Measurements from ENCODE around the gene FAM181A. TPM values are rescaled to one million over a fixed set of nuclear protein-coding genes. Genes with fewer than 3 reads are reported as not detected.

Gene FAM181A
- total and polyA plus RNA-seq, 10 of the 15 experiments (the other 5 are each of a cell fraction or from before 2014, with no cell fraction given) = not detected

DNA sequence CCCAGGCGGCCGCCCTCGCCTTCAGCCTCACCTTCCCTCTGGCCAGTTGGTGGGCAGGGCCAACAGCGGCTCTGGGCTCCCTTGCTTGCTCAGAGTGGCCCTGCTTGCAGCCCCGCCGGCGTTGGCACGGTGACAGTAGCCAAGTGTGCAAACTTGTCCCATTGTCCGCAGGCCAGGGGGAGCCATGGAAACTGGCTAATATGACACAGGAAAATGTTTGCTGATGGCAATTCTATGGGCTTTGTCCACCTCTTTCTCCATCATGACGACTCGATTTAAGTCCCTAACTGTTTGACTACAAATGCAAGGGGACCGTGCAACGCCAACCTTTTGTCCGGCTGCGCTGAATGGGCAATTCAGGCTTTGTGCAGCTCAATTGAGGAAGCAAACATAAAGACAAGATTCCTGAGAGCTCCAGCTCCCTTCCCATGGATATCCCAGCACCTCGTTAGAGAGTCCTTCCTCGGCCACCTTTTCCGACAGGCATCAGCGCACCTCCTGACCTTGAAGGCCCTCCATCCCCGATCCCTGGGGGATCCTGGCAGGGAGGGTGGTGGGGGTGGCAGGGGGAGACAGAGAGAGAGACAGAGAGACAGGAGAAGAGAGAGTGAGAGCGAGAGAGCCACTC is 785 bp upstream of the FAM181A start (continued):
- TF ChIP-seq EGR1 (IDR thresholded peaks at IDR 0.05; ENCODE audit: borderline replicate concordance in 1 of 2, low read depth in 2 of 2, low read length in 2 of 2) (no peak), RELA (IDR thresholded peaks at IDR 0.05; ENCODE audit: borderline replicate concordance, partially characterized antibody) (no peak)

DNA sequence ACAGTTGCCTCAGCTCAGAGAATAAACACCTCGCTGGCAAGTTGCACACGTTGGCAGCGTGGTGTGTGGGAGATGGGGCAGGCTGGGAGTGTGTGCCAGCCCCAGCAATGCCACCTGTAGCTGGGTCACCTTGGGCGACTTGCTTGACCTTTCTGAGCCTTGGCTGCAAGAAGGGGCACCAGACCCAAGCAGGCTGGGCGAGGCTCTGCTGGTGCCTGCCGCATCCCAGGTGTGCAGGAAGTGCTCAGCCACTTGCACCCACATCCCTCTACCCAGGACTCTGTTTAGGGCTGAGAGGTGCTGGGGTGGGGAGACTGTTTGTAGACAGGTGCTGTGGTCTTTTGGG is 629 bp downstream of the FAM181A start:
- Histone ChIP-seq H2AFZ (ENCODE audit: control insufficient read depth, low read depth, low read length) (no peak overlapping the region), H3K27me3 (replicated peaks in 1 of 2; ENCODE audit: control insufficient read depth in 2 of 2, insufficient read depth in 2 of 2, low read length in 1 of 2) (peaks cover 0 to 3% of the 10 kb centered on the region in 2 experiments; a peak in 2 of 4 replicates), H3K27ac (ENCODE audit: control insufficient read depth, insufficient read depth) (no peak overlapping the region), H3K79me2 (ENCODE audit: control insufficient read depth, insufficient read depth, low read length) (no peaks in the 10 kb centered on the region), H4K20me1 (ENCODE audit: control insufficient read depth, insufficient read depth) (no peaks in the 10 kb centered on the region), H3K4me2 (ENCODE audit: control insufficient read depth, insufficient read depth) (no peak overlapping the region), H3K9me3 (replicated peaks; ENCODE audit: control insufficient read depth, insufficient read depth, low read length) (no peaks in the 10 kb centered on the region), H3K9ac (ENCODE audit: control insufficient read depth, insufficient read depth, low read length) (no peak overlapping the region), H3K36me3 (ENCODE audit: control insufficient read depth in 2 of 2, insufficient read depth in 2 of 2, low read length in 1 of 2) (no peaks in the 10 kb centered on the region), H3K4me1 (ENCODE audit: control insufficient read depth, insufficient read depth, low read length) (no peaks in the 10 kb centered on the region), H3K4me3 (no peak overlapping the region)
- ATAC-seq = no peak
- in situ Hi-C loops (cut with MboI) (no loop called here), intact Hi-C loops (cut with micrococcal nuclease; ENCODE audit: unreplicated experiment) (no loop called here)
- CTCF ChIA-PET = no interaction called here
- 10% methylated on average over 6 of the region's 6 CpGs for WGBS (ENCODE audit: insufficient coverage, insufficient replicate concordance, low lambda C conversion rate, missing lambda C conversion rate)
- POLR2A ChIA-PET = no interaction called here
- BruUV-seq (replicated peaks) = no TSS peak
- no peak for FAIRE-seq
- SMC1A ChIA-PET (ENCODE audit: uncharacterized antibody, unreplicated experiment) = no interaction called here
- RAD21 ChIA-PET (ENCODE audit: unreplicated experiment) = no interaction called here
- DNase-seq (ENCODE audit: low read depth, low spot score) = no peak
- TF ChIP-seq, protein P1, sequence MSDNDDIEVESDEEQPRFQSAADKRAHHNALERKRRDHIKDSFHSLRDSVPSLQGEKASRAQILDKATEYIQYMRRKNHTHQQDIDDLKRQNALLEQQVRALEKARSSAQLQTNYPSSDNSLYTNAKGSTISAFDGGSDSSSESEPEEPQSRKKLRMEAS (IDR thresholded peaks at IDR 0.05; ENCODE audit: low read depth, low read length) = no peak
- TF ChIP-seq, protein P2, sequence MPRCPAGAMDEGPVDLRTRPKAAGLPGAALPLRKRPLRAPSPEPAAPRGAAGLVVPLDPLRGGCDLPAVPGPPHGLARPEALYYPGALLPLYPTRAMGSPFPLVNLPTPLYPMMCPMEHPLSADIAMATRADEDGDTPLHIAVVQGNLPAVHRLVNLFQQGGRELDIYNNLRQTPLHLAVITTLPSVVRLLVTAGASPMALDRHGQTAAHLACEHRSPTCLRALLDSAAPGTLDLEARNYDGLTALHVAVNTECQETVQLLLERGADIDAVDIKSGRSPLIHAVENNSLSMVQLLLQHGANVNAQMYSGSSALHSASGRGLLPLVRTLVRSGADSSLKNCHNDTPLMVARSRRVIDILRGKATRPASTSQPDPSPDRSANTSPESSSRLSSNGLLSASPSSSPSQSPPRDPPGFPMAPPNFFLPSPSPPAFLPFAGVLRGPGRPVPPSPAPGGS (IDR thresholded peaks at IDR 0.05; ENCODE audit: borderline replicate concordance, insufficient read depth, low read depth, low read length, poor library complexity, severe bottlenecking) = no peak
- TF ChIP-seq SMAD5 (IDR thresholded peaks at IDR 0.05; ENCODE audit: low read depth) = no peak
- TF ChIP-seq MEF2A (IDR thresholded peaks at IDR 0.05; ENCODE audit: insufficient read depth, low read depth, low read length) = no peak
- TF ChIP-seq, protein P3, sequence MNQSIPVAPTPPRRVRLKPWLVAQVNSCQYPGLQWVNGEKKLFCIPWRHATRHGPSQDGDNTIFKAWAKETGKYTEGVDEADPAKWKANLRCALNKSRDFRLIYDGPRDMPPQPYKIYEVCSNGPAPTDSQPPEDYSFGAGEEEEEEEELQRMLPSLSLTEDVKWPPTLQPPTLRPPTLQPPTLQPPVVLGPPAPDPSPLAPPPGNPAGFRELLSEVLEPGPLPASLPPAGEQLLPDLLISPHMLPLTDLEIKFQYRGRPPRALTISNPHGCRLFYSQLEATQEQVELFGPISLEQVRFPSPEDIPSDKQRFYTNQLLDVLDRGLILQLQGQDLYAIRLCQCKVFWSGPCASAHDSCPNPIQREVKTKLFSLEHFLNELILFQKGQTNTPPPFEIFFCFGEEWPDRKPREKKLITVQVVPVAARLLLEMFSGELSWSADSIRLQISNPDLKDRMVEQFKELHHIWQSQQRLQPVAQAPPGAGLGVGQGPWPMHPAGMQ (IDR thresholded peaks at IDR 0.05; ENCODE audit: borderline replicate concordance) = no peak
- no peak for TF ChIP-seq CHD1 (IDR thresholded peaks at IDR 0.05; ENCODE audit: low read depth, low read length)
- TF ChIP-seq FOS (IDR thresholded peaks at IDR 0.05; ENCODE audit: borderline replicate concordance, extremely low read depth, insufficient read length) = no peak
- no peak for TF ChIP-seq SREBF1 (IDR thresholded peaks at IDR 0.05; ENCODE audit: low read length)
- TF ChIP-seq, protein P4, sequence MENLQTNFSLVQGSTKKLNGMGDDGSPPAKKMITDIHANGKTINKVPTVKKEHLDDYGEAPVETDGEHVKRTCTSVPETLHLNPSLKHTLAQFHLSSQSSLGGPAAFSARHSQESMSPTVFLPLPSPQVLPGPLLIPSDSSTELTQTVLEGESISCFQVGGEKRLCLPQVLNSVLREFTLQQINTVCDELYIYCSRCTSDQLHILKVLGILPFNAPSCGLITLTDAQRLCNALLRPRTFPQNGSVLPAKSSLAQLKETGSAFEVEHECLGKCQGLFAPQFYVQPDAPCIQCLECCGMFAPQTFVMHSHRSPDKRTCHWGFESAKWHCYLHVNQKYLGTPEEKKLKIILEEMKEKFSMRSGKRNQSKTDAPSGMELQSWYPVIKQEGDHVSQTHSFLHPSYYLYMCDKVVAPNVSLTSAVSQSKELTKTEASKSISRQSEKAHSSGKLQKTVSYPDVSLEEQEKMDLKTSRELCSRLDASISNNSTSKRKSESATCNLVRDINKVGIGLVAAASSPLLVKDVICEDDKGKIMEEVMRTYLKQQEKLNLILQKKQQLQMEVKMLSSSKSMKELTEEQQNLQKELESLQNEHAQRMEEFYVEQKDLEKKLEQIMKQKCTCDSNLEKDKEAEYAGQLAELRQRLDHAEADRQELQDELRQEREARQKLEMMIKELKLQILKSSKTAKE (IDR thresholded peaks at IDR 0.05; ENCODE audit: low read depth, poor library complexity, severe bottlenecking) = no peak
- TF ChIP-seq, protein P5, sequence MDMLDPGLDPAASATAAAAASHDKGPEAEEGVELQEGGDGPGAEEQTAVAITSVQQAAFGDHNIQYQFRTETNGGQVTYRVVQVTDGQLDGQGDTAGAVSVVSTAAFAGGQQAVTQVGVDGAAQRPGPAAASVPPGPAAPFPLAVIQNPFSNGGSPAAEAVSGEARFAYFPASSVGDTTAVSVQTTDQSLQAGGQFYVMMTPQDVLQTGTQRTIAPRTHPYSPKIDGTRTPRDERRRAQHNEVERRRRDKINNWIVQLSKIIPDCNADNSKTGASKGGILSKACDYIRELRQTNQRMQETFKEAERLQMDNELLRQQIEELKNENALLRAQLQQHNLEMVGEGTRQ (IDR thresholded peaks at IDR 0.05; ENCODE audit: borderline replicate concordance, low read depth, low read length) = no peak
- no peak for TF ChIP-seq JUNB (IDR thresholded peaks at IDR 0.05)
- TF ChIP-seq BCL11A (IDR thresholded peaks at IDR 0.05; ENCODE audit: low read depth, low read length) = no peak
- TF ChIP-seq RAD51 (IDR thresholded peaks at IDR 0.05) = no peak
- TF ChIP-seq KDM1A (IDR thresholded peaks at IDR 0.05; ENCODE audit: borderline replicate concordance) = no peak
- no peak for TF ChIP-seq TBL1XR1 (IDR thresholded peaks at IDR 0.05; ENCODE audit: low read depth, low read length)
- TF ChIP-seq HDAC2 (IDR thresholded peaks at IDR 0.05) = no peak
- no peak for TF ChIP-seq KLF5 (IDR thresholded peaks at IDR 0.05; ENCODE audit: partially characterized antibody)
